ENCODE data around the gene ZC3H10. TPM values are rescaled to one million over a fixed set of nuclear protein-coding genes. Genes with fewer than 3 reads are reported as not detected.

Gene ZC3H10
- total RNA-seq, 1 donor from 2014 or later = 1.8 TPM

- TF ChIP-seq CTCF (conservative IDR thresholded peaks at IDR 0.05; ENCODE audit: low read depth, low read length) = no peak
- DNase-seq (ENCODE audit: low read depth) = no peak
- H3K4me3 ChIP-seq (ENCODE audit: low read depth, low read length) = no peak overlapping the region
Observed at GRCh38 chr12:56086096-56086495, 32.0 kb upstream of the ZC3H10 start.

GRCh38 chr12:56086608-56087007 lies 31.5 kb upstream of the ZC3H10 start:
- no peak overlapping the region for H3K4me3 ChIP-seq (ENCODE audit: low read depth, low read length)
- DNase-seq (ENCODE audit: low read depth) = no peak
- no peak for TF ChIP-seq CTCF (conservative IDR thresholded peaks at IDR 0.05; ENCODE audit: low read depth, low read length)

DNA sequence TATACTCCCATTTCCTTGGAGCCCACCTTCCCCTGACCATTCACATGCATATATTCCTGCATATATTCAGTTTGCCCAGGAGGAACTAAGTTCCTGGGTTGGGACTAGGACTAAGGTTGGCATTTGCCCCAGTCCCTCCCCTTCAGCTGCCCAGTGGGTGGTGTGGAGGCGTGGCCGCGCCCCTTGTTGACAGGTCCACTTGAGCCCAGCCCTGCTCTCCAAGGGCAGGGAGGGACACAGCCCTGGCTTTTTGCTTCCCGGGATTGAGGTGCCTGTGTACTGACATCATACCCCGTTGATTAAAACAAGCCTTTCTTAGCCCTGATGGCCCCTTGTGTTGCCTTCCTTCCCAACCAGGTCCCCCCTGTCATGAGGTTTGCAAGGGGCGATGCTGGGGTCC lies 30.8 kb upstream of the ZC3H10 start:
- DNase-seq (ENCODE audit: low read depth) = no peak
- TF ChIP-seq CTCF (conservative IDR thresholded peaks at IDR 0.05; ENCODE audit: low read depth, low read length) = no peak
- H3K4me3 ChIP-seq (ENCODE audit: low read depth, low read length) = no peak overlapping the region

- no peak overlapping the region for H3K4me3 ChIP-seq (ENCODE audit: low read depth, low read length)
- no peak for DNase-seq (ENCODE audit: low read depth)
- TF ChIP-seq CTCF (conservative IDR thresholded peaks at IDR 0.05; ENCODE audit: low read depth, low read length) = no peak
Observed at GRCh38 chr12:56097738-56098137, 20.3 kb upstream of the ZC3H10 start.

- TF ChIP-seq CTCF (conservative IDR thresholded peaks at IDR 0.05; ENCODE audit: low read depth, low read length) = no peak
- no peak for DNase-seq (ENCODE audit: low read depth)
- H3K4me3 ChIP-seq (ENCODE audit: low read depth, low read length) = no peak overlapping the region
Observed at GRCh38 chr12:56098592-56098991, 19.5 kb upstream of the ZC3H10 start.

DNA sequence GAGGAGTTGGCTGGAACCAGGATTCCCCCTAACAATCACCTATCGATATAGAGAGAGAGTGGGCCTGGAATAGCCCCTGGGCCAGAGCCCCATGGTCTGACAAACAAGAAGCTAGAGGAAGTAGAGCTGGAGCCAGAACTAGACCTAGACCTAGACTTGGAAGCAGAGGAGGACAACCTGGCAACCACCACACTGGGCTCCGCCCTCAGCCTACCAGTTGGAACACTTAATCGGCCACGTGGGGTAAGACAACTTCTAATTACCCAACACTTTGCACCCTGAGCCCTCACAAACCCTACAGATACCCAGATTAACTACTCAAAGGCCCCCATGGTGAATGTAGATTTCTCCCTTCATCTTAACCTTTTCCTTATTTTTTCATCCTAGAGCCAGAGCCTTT lies 18.3 kb upstream of the ZC3H10 start:
- no peak for TF ChIP-seq CTCF (conservative IDR thresholded peaks at IDR 0.05; ENCODE audit: low read depth, low read length)
- no peak overlapping the region for H3K4me3 ChIP-seq (ENCODE audit: low read depth, low read length)
- no peak for DNase-seq (ENCODE audit: low read depth)

- no peak for DNase-seq (ENCODE audit: low read depth)
- no peak for TF ChIP-seq CTCF (conservative IDR thresholded peaks at IDR 0.05; ENCODE audit: low read depth, low read length)
- no peak overlapping the region for H3K4me3 ChIP-seq (ENCODE audit: low read depth, low read length)
Observed at GRCh38 chr12:56101045-56101444, 17.0 kb upstream of the ZC3H10 start.

Measured in epithelial cell of proximal tubule (primary cell).